NCI-H226 (cell line): ENCODE data around the gene C1S.
"Not testable (repeated sequence)": the region's sequence is repeated elsewhere in the genome, so short reads cannot be mapped to it uniquely, and the experiment has no call there.

ENCODE experiments used
- DNase-seq: peaks from one replicate; pipeline ENCODE4 v3.0.0-alpha.2; 2015

C1S gene

DNA sequence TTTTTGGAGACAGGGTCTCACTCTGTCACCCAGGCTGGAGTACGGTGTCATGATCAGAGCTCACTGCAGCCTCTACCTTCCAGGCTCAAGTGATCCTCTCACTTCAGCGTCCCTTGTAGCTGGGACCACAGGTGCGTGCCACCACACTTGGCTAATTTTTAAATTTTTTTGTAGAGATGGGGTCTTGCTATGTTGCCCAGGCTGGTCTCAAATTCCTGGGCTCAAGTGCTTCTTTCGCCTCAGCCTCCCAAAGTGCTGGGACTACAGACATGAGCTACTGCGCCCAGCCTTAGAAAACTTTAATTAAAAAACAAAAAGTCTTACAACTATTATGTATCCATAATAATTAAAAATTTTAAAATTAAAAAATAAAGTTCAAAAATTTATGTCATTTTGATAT lies 46.7 kb downstream of the C1S start:
- not testable (repeated sequence) for DNase-seq

DNA sequence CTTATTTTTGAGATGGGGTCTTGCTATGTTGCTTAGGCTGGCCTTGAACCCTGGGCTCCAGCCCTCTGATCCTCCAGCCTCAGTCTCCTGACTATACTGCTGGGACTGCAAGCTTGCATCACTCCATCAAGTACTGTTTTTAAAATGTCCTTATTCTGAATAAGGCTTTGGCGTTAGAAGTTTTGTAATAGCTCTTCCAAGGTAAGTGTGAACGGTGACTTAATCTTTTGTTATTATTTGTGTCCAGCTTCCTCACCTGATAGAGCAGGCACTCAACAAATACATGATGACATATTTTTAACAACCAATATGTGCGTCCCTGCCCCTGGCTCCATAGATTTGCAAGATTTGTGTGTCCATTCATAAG lies 47.1 kb downstream of the C1S start:
- no peak for DNase-seq

DNA sequence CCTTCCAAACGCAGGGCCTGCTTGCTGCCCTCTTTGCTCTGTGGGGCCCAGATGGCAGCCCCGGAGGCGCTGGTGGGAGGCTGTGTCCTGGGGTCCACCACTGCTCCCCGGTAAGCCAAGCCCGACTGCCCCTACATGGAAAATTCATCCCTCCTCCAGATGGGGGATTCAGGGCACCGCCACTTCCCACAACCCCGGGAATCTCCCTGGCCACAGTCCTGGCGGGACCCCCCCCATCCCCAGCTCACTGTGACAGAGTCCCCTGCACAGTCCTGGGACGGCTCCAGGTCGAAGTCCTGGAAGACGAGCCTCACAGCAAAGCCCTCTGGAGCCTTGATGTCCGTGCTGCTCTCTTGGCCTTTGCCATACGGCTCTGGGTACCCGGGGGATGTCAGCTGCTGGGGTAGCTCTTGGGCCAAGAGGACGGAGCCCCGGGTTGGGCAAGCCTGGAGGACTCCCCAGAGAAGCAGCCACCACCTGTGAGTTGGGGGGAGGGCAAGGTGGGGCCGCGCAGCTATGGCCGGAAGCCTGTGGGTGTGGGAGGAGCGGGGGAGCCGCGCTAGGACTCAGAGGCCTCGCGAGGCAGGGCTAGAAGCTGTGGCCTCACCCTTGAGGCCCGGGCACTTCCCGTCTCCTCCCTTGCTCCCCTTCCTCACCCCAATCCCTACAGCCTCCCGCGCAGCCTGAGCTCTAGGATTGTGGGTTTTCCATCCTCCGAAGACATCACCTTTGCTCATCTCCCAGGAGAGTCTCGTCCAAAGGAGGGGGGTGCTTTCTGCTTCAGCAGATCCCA lies 47.7 kb downstream of the C1S start:
- peak; percentile 91 for DNase-seq

DNA sequence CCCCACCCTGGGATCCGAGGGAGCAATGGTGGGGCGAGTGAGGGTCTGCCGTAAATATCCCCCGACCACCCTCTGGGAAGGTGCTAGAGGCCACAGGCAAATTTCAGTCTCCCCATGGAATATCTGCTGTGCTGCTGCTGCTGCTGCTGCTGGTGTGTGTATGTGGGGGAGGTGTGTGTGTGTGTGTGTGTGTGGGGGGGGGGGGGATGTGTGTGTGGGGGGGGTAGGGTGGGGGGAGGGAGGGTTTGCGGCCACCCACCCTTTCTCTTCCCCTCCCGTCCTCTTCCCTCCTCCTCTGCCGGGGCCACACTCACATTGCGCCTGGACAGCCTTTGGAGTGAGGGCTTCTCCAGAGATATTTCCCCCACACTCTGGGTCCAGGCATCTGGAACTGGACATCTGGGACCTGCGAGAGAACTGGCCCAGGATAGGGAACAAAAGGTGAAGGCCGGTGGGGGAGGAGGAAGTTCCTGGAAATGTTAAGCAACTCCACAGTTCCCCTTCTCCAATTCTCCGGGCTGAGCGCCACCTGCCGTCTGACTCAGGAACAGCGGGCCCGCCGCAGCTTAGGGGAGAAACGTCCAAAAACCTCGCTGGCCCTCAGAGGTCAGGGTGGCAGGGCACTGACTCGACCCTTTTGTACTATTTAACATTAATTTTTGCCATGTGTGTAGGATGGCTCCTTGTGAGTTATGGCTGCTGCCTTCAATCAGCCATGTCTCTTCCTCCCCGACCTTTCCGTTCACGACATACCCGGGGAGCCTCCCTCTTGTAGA lies 48.5 kb downstream of the C1S start, which contains the start of gene C1RL:
Gene C1RL, minus strand, starts transcription at position 419 of the 776 bp plus-strand sequence. Its CDS starts 34 bp downstream, at position 385.
- peak; percentile 66 for DNase-seq

DNA sequence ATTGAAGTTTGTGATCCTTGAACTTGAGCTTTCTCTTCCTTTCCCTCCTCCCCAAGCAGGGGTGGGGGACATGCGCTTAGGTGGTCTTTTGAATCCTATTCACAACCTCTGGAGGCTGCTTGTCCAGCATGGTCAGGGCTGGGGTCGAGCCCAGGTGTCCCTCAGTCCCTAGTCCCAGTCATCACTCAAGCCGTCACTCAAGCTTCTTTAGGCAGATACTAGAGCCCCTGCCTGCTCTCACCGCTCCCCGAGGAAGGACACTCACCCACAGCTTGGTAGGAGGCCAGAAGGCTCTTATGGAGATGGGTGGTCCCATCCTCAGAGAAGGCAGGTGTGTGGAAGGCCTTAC lies 49.0 kb downstream of the C1S start:
- DNase-seq = no peak

DNA sequence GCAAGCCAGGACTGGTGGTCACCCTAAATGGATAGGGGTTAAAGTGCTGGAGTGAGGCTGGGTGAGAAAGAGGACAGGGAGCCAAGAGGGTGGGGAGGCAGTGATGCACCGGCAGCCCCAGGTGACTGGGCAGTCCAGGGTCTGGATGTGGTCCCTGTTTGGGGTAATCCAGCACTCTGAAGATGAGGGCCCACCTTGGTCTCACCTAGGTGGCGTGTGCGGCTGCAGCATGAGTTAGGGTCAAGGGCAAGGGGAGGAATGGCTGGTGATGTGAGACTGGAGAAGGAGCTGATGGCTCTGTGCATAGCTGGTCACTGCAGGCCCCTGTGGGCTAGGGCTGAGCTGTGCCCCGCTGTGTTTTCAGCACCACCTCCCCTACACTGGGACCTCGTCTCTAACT lies 50.1 kb downstream of the C1S start:
- no peak for DNase-seq

DNA sequence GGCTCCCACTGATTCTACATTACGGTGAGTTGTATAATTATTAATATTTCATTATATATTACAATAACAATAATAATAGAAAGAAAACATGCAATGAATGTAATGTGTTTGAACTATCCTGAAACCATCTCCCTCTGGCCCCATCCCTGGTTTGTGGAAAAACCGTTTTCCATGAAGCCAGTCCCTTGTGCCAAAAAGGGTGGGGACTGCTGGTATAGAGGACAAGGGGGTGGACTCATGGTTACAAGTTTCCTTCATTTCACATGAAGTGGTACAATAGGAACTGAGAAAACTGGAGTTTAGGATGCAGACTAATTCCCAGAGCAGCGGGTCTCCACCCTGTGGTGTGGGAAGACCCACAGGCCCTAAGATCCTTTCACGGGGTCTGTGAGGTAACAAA lies 51.5 kb downstream of the C1S start:
- DNase-seq = no peak

DNA sequence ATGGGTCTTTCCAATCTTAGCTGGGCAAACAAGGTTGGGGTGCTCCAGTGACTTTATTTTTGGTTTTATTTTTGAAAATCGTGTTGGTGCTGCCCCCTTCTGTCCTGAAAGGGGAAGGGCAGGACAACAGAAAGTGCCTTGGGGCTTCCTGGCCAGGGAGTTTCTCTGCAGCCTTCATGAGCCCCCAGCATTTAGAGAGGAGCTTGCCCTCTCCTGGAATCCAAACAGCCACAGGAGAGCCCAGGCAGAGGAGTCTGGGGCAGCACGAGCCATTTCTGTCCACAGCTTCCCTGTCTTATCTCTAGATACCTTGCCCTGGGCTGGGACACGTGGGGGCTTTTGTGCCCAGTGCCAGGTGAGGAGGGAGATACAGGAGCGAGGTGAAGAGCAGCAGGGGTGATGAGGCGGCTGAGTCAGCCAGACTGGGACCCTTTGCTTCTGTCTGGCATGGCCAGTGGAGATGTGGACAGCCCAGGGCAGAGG lies 52.9 kb downstream of the C1S start:
- DNase-seq = no peak

DNA sequence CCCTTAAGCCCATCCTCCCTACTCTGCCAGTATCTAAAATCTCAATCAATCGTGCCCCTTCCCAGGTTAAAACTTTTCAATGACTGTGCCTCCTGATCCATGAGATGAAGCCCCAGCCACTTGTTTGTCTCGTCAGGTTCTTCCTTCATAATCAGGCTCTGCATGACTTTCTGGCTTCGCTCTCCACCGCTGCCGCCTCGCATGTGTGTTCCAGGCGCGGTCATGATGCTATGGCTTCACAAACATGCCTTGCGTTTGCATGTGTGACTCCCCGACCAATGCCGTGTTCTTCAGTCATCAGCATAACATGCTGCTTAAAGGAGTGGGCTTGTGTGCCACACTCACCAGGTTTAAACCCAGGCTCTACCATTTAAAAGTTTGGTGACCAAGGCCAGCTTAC lies 53.5 kb downstream of the C1S start:
- no peak for DNase-seq

DNA sequence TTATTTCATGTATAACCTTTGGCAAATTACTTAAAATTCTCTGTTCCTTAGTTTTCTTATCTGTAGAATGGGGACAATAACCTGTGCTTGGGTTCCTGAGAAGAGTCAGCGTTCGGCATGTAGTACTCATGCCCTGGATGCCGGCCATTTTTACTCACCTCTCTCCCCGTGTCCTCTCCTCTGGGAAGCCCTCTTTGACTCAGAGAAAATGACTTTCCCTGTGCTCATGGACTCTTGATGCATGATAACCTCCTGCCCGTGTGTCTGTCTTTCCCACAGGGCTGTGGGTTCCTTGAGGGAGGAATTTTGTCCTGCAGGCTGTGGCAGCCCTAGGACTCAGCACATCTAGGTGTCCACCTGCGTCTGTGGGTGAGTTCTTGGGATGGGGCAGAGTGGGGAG lies 54.3 kb downstream of the C1S start:
- no peak for DNase-seq

DNA sequence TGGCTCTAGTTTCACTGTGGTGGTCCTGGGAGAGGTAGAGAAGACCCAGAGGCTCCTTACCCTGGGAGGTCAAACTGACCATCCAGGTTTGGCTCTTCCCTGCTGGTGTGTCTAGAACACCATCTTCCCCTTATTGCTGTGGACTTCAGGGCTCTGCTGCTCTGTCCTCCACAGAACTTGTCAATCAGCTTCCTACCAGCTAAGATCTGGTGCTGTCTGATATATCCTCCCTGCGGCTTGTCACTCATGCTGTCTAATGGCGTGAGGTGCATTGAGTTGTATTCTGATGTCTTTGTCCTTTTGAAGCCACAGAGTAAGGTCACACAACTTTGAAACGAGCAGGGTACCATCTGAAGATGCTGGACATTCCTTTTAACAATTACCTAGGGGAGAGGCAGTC lies 55.7 kb downstream of the C1S start:
- no peak for DNase-seq

DNA sequence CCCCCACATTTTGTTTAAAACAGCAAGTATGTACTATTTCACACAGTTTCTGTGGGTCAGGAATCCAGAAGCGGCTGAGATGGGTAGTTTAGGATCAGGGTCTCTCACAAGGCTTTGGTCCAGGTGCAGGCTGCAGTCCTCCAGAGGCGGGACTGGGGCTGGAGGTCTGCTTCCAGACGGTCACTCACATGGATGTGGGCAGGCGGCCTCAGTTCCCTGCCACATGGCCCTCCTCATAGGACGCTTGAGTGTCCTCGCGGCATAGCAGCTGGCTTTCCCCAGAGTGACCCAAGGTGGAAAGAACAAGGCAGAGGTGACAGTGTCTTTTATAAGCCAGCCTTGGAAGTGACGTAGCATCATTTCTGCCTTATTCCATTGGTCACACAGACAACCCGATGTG lies 56.4 kb downstream of the C1S start:
- DNase-seq = no peak

DNA sequence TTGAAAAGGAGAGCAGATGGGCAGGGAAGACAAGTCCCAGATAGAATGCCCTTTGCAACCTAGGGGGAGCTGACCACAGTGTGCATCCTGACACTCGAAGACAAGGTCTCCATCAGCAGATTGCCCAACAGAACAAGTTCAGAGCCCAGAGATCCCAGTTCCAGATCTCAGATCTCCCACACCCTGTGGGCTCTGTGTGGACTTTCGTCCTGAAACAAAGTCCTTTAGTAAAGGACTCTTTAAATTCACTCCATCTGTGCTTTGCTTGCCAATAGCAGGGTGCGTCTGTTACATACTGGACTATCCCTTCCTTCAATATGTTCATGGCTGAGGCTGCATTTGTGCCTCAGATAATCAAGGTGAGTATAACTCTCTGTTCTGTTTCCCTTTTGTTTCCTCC lies 57.2 kb downstream of the C1S start:
- no peak for DNase-seq

DNA sequence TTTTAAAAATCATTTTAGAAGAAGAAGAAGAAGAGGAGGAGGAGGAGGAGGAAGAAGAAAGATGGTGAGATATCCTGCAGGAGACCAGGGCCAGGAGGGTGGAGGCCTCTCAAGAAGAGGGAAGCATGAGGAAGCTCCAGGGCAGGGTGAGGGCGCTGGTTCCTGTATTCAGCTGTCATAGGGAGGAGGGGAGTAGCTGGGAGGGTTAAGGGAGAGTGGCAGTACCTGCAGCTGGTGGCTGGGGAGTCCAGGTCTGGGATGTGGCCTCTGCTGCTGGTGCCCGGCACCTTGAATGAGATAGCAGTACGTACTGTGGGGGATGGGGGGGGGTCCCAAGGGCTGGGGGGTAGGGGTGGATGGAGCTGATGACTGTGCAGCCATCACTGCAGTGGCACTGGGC lies 58.4 kb downstream of the C1S start:
- no peak for DNase-seq

DNA sequence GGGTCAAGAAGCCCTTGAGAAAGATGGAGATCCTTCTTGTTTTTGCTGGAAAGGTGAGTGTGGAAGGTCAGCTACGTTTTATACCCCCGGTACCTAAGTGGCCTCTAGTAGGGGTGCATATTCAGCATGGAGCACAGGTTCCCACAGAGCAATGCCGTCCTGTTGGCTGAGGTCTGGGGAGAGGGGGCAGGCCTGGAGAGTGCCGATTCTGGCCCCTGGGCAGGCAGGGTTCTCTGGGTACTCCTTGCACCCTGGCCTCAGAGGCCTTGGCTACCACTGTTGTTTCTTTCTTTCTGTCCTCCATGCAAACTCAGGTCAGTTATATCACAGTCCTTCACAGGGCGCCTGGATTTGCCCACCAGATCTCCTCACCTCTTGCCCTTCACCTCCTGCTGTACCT lies 59.6 kb downstream of the C1S start:
- DNase-seq = no peak
